NOMO-1 treated with dmso at 0.1 percent for 144 hours (cell line): ENCODE measurements around the gene SLC6A4.
"Not testable (repeated sequence)": the region's sequence is repeated elsewhere in the genome, so short reads cannot be mapped to it uniquely, and the experiment has no call there.

Experiments used
- DNase-seq: peaks from one replicate; lab custom pipeline; 2025; ENCODE audit not compliant: unreplicated experiment; lab: John Stamatoyannopoulos, UW

The SLC6A4 gene

GRCh38 chr17:30176855-30177254 lies 58.6 kb downstream of the SLC6A4 start:
- no peak for DNase-seq

- DNase-seq = no peak
Observed at GRCh38 chr17:30174556-30174955, 60.9 kb downstream of the SLC6A4 start.

- no peak for DNase-seq
Observed at GRCh38 chr17:30173649-30174048, 61.8 kb downstream of the SLC6A4 start.

- no peak for DNase-seq
Observed at GRCh38 chr17:30172560-30172959, 62.9 kb downstream of the SLC6A4 start.

- no peak for DNase-seq
Observed at GRCh38 chr17:30170415-30170987, 65.0 kb downstream of the SLC6A4 start.

GRCh38 chr17:30165960-30166359 lies 69.5 kb downstream of the SLC6A4 start:
- DNase-seq = no peak

GRCh38 chr17:30165147-30165546 lies 70.3 kb downstream of the SLC6A4 start:
- DNase-seq = no peak

GRCh38 chr17:30164531-30164930 lies 71.0 kb downstream of the SLC6A4 start:
- DNase-seq = no peak

GRCh38 chr17:30161601-30162000 lies 73.9 kb downstream of the SLC6A4 start:
- no peak for DNase-seq

- no peak for DNase-seq
Observed at GRCh38 chr17:30160419-30161172, 74.9 kb downstream of the SLC6A4 start.

GRCh38 chr17:30158896-30159625 lies 76.4 kb downstream of the SLC6A4 start:
- DNase-seq = no peak

- DNase-seq = no peak
Observed at GRCh38 chr17:30155389-30155788, 80.1 kb downstream of the SLC6A4 start.

- DNase-seq = no peak
Observed at GRCh38 chr17:30153463-30153862, 82.0 kb downstream of the SLC6A4 start.

- DNase-seq = no peak
Observed at GRCh38 chr17:30151471-30151870, 84.0 kb downstream of the SLC6A4 start.

- DNase-seq = no peak
Observed at GRCh38 chr17:30148376-30148775, 87.1 kb downstream of the SLC6A4 start.

GRCh38 chr17:30147860-30148259 lies 87.6 kb downstream of the SLC6A4 start:
- not testable (repeated sequence) for DNase-seq
